Measurements from ENCODE around the gene PLSCR2. TPM values are rescaled to one million over a fixed set of nuclear protein-coding genes. Genes with fewer than 3 reads are reported as not detected.

PLSCR2 gene
- total and polyA plus RNA-seq, 2 donors (not counting 1 experiment from before 2014, with no cell fraction given) = 0.15 to 0.54 TPM

DNA sequence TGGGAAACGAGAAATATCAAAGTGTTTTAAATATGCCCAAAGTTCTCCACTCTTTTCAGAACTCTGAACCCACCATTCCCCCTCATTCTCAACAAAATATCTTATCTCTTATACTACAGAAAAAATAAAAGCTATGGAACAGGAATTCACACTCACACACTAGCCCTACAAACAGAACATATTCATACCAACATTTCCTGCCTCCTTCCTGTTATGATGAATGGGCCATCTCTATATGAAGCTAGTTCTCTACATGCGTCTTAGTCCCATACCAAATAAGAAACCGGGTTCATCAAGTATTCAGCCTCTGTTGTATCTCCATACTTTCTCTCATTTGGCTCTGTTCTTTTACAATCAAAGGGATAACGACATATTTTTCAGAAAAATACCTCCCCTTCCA lies 72.6 kb downstream of the PLSCR2 start:
- no peak overlapping the region for H3K4me3 Mint-ChIP-seq
- Histone ChIP-seq H3K4me1 (ENCODE audit: control insufficient read depth in 2 of 2, insufficient read depth in 2 of 2, low read length in 2 of 2) (no peaks in the 10 kb centered on the region), H3K4me3 (ENCODE audit: control extremely low read depth in 1 of 5, extremely low read depth in 1 of 5, insufficient read depth in 1 of 5, low read depth in 2 of 5, low read length in 4 of 5) (no peak overlapping the region), H3K9me3 (ENCODE audit: control extremely low read depth in 1 of 3, control insufficient read depth in 2 of 3, insufficient read depth in 1 of 3, low read length in 2 of 3) (no peaks in the 10 kb centered on the region), H3K36me3 (replicated peaks in 1 of 2; ENCODE audit: control extremely low read depth in 1 of 2, control insufficient read depth in 1 of 2, extremely low read depth in 1 of 2, insufficient read depth in 2 of 2, low read length in 1 of 2) (no peaks in the 10 kb centered on the region), H3K4me2 (replicated peaks; ENCODE audit: low read depth, low read length, poor library complexity, severe bottlenecking) (no peak overlapping the region), H3K27ac (ENCODE audit: low read length in 2 of 2) (no peak overlapping the region), H3K79me2 (ENCODE audit: control insufficient read depth, insufficient read depth, low read length) (no peaks in the 10 kb centered on the region), H3K27me3 (replicated peaks in 1 of 4; ENCODE audit: control extremely low read depth in 1 of 4, control insufficient read depth in 3 of 4, insufficient read depth in 4 of 4, low read length in 3 of 4) (no peaks in the 10 kb centered on the region), H4K20me1 (ENCODE audit: control insufficient read depth, insufficient read depth, low read length, poor library complexity, severe bottlenecking) (no peaks in the 10 kb centered on the region), H2AFZ (ENCODE audit: insufficient read depth, low read depth, low read length, poor library complexity, severe bottlenecking) (no peak overlapping the region), H3K9ac (ENCODE audit: low read length) (no peak overlapping the region)
- no peaks in the 10 kb centered on the region for H3K4me1 Mint-ChIP-seq
- DNase-seq (no peak), ATAC-seq (ENCODE audit: low read depth) (no peak)
- H3K27me3 Mint-ChIP-seq = peaks cover 4% of the 10 kb centered on the region
- POLR2A ChIA-PET = no interaction called here
- no peak for TF ChIP-seq EZH2 (IDR thresholded peaks at IDR 0.05; ENCODE audit: borderline replicate concordance, insufficient read depth, low read depth, low read length, poor library complexity, severe bottlenecking)
- TF ChIP-seq, protein P1, sequence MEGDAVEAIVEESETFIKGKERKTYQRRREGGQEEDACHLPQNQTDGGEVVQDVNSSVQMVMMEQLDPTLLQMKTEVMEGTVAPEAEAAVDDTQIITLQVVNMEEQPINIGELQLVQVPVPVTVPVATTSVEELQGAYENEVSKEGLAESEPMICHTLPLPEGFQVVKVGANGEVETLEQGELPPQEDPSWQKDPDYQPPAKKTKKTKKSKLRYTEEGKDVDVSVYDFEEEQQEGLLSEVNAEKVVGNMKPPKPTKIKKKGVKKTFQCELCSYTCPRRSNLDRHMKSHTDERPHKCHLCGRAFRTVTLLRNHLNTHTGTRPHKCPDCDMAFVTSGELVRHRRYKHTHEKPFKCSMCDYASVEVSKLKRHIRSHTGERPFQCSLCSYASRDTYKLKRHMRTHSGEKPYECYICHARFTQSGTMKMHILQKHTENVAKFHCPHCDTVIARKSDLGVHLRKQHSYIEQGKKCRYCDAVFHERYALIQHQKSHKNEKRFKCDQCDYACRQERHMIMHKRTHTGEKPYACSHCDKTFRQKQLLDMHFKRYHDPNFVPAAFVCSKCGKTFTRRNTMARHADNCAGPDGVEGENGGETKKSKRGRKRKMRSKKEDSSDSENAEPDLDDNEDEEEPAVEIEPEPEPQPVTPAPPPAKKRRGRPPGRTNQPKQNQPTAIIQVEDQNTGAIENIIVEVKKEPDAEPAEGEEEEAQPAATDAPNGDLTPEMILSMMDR (IDR thresholded peaks at IDR 0.05) = no peak
- H3K9me3 Mint-ChIP-seq (ENCODE audit: insufficient read depth) = no peaks in the 10 kb centered on the region
- 56% methylated on average over 2 of the region's 4 CpGs for WGBS (ENCODE audit: insufficient coverage)
- no peak overlapping the region for H3K27ac Mint-ChIP-seq
- intact Hi-C loops (cut with micrococcal nuclease) = no loop called here
- CTCF ChIA-PET = no interaction called here

DNA sequence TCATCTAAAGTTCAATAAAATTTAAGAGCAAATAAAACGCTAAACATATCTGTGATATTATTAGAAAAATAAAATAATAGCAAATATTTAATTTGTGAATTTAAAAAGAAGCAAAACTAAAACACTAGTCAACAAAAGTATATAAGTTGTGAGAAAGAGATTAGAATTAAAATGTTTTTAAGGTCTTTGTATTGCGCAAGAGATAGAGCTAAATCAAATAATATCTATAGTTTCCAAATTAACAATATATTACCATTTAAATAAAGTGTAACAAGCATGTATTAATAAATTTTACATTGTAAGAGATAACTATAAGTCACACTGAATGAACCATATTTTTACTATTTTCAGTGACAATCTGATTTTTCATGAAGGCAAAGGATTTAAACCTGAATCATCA lies 74.2 kb downstream of the PLSCR2 start:
- POLR2A ChIA-PET = no interaction called here
- DNase-seq (no peak), ATAC-seq (ENCODE audit: low read depth) (no peak)
- Histone ChIP-seq H2AFZ (ENCODE audit: insufficient read depth, low read depth, low read length, poor library complexity, severe bottlenecking) (no peak overlapping the region), H3K79me2 (ENCODE audit: control insufficient read depth, insufficient read depth, low read length) (no peaks in the 10 kb centered on the region), H3K9ac (ENCODE audit: low read length) (no peak overlapping the region), H3K27ac (ENCODE audit: low read length in 2 of 2) (no peak overlapping the region), H3K9me3 (ENCODE audit: control extremely low read depth in 1 of 3, control insufficient read depth in 2 of 3, insufficient read depth in 1 of 3, low read length in 2 of 3) (no peaks in the 10 kb centered on the region), H3K36me3 (replicated peaks in 1 of 2; ENCODE audit: control extremely low read depth in 1 of 2, control insufficient read depth in 1 of 2, extremely low read depth in 1 of 2, insufficient read depth in 2 of 2, low read length in 1 of 2) (no peaks in the 10 kb centered on the region), H3K4me2 (replicated peaks; ENCODE audit: low read depth, low read length, poor library complexity, severe bottlenecking) (no peak overlapping the region), H3K27me3 (replicated peaks in 1 of 4; ENCODE audit: control extremely low read depth in 1 of 4, control insufficient read depth in 3 of 4, insufficient read depth in 4 of 4, low read length in 3 of 4) (no peaks in the 10 kb centered on the region), H4K20me1 (ENCODE audit: control insufficient read depth, insufficient read depth, low read length, poor library complexity, severe bottlenecking) (no peaks in the 10 kb centered on the region), H3K4me1 (ENCODE audit: control insufficient read depth in 2 of 2, insufficient read depth in 2 of 2, low read length in 2 of 2) (no peaks in the 10 kb centered on the region), H3K4me3 (ENCODE audit: control extremely low read depth in 1 of 5, extremely low read depth in 1 of 5, insufficient read depth in 1 of 5, low read depth in 2 of 5, low read length in 4 of 5) (no peak overlapping the region)
- H3K4me1 Mint-ChIP-seq = no peaks in the 10 kb centered on the region
- peaks cover 4% of the 10 kb centered on the region for H3K27me3 Mint-ChIP-seq
- WGBS (ENCODE audit: insufficient coverage) = no CpG with 5 or more reads among the region's 2 CpGs
- CTCF ChIA-PET = no interaction called here
- TF ChIP-seq, protein P1 (IDR thresholded peaks at IDR 0.05) = no peak
- no peak for TF ChIP-seq EZH2 (IDR thresholded peaks at IDR 0.05; ENCODE audit: borderline replicate concordance, insufficient read depth, low read depth, low read length, poor library complexity, severe bottlenecking)
- no peak overlapping the region for H3K4me3 Mint-ChIP-seq
- H3K9me3 Mint-ChIP-seq (ENCODE audit: insufficient read depth) = no peaks in the 10 kb centered on the region
- intact Hi-C loops (cut with micrococcal nuclease) = no loop called here
- no peak overlapping the region for H3K27ac Mint-ChIP-seq
